ENCODE measurements around the gene FBRSL1.

DNA sequence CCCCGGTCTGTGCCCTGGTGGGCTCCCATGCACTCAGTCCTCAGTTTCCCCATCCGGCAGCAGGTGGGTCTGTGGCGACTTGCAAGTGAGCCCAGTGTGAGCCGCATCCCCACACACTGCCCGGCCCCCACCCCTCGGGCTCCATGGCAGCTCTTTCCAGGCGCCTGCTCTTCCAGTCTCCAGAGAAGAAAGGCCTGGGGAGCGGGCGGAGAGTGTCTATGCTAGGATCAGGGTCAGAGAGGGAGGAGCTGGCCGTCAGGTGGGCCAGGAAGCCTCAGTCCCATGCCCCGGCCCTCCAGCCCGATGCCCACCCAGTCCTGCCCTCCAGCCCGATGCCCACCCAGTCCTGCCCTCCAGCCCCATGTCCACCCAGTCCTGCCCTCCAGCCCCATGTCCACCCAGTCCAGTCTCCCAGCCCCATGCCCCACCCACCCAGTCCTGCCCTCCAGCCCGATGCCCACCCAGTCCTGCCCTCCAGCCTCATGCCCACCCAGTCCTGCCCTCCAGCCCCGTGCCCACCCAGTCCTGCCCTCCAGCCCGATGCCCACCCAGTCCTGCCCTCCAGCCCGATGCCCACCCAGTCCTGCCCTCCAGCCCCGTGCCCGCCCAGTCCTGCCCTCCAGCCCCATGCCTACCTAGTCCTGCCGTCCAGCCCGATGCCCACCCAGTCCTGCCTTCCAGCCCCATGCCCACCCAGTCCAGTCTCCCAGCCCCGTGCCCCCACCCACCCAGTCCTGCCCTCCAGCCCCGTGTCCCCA lies 49.2 kb downstream of the FBRSL1 start:
- TF ChIP-seq, protein P1, sequence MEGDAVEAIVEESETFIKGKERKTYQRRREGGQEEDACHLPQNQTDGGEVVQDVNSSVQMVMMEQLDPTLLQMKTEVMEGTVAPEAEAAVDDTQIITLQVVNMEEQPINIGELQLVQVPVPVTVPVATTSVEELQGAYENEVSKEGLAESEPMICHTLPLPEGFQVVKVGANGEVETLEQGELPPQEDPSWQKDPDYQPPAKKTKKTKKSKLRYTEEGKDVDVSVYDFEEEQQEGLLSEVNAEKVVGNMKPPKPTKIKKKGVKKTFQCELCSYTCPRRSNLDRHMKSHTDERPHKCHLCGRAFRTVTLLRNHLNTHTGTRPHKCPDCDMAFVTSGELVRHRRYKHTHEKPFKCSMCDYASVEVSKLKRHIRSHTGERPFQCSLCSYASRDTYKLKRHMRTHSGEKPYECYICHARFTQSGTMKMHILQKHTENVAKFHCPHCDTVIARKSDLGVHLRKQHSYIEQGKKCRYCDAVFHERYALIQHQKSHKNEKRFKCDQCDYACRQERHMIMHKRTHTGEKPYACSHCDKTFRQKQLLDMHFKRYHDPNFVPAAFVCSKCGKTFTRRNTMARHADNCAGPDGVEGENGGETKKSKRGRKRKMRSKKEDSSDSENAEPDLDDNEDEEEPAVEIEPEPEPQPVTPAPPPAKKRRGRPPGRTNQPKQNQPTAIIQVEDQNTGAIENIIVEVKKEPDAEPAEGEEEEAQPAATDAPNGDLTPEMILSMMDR (IDR thresholded peaks at IDR 0.05) = no peak
- no peak for TF ChIP-seq MEF2A (IDR thresholded peaks at IDR 0.05; ENCODE audit: borderline replicate concordance, low read depth)
- no peak for TF ChIP-seq TEAD4 (IDR thresholded peaks at IDR 0.05; ENCODE audit: borderline replicate concordance, insufficient read depth)
- TF ChIP-seq TAF1 (IDR thresholded peaks at IDR 0.05; ENCODE audit: borderline replicate concordance, low read depth, low read length) = no peak
- TF ChIP-seq, protein P2, sequence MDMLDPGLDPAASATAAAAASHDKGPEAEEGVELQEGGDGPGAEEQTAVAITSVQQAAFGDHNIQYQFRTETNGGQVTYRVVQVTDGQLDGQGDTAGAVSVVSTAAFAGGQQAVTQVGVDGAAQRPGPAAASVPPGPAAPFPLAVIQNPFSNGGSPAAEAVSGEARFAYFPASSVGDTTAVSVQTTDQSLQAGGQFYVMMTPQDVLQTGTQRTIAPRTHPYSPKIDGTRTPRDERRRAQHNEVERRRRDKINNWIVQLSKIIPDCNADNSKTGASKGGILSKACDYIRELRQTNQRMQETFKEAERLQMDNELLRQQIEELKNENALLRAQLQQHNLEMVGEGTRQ (IDR thresholded peaks at IDR 0.05; ENCODE audit: borderline replicate concordance, low read depth, low read length) = no peak
- TF ChIP-seq EZH2phosphoT487 (IDR thresholded peaks at IDR 0.05; ENCODE audit: borderline replicate concordance, low read depth) = no peak
- TF ChIP-seq, protein P3, sequence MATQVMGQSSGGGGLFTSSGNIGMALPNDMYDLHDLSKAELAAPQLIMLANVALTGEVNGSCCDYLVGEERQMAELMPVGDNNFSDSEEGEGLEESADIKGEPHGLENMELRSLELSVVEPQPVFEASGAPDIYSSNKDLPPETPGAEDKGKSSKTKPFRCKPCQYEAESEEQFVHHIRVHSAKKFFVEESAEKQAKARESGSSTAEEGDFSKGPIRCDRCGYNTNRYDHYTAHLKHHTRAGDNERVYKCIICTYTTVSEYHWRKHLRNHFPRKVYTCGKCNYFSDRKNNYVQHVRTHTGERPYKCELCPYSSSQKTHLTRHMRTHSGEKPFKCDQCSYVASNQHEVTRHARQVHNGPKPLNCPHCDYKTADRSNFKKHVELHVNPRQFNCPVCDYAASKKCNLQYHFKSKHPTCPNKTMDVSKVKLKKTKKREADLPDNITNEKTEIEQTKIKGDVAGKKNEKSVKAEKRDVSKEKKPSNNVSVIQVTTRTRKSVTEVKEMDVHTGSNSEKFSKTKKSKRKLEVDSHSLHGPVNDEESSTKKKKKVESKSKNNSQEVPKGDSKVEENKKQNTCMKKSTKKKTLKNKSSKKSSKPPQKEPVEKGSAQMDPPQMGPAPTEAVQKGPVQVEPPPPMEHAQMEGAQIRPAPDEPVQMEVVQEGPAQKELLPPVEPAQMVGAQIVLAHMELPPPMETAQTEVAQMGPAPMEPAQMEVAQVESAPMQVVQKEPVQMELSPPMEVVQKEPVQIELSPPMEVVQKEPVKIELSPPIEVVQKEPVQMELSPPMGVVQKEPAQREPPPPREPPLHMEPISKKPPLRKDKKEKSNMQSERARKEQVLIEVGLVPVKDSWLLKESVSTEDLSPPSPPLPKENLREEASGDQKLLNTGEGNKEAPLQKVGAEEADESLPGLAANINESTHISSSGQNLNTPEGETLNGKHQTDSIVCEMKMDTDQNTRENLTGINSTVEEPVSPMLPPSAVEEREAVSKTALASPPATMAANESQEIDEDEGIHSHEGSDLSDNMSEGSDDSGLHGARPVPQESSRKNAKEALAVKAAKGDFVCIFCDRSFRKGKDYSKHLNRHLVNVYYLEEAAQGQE (IDR thresholded peaks at IDR 0.05; ENCODE audit: low read depth, low read length) = no peak

Data from SK-N-SH (cell line).